Measurements from ENCODE around the gene TEX264. TPM values are rescaled to one million over a fixed set of nuclear protein-coding genes. Genes with fewer than 3 reads are reported as not detected.

The TEX264 gene
- total and polyA plus RNA-seq, 10 donors, result 29.8 to 73.1 (median 53.9) TPM

DNA sequence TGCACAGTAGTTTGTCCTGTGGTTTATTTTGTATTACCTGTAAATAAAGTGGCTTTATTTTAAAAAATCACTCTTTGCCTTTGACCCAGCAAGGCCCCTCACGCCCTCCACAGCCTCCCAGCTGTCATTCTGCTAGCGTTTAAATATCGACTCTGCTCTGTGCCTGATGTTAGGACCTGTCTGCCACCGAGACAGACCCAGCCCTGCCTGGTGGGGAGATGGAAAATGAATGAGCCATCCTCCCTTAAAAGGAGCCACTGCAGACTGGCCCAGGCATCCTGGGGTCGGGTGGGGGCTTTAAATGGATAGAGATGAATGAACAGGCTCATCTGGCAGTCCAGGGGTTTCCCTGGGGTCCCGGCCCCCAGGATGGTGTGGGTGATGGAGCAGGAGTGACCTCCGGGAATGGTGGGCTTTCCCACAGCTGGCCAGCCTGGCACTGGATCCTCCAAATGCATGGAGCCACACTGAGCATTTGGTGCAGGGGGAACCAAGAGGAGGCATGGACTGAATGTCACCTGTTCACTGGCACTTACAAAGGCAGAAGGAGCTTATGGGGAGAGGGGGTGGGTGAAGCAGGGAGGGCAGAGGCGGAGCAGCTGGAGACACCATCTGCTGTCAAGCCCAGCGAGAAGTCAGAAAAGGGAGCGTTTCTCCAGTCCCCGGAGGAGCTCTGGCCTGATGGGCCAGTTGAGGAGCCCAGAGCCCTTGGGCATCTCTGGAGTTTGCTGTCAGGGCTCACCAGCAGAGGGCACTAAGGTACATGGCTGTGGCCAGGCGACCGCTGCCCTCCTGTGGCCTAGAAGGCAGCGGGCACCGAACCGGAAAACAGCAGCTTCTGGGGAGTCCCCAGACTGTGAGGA is 47.7 kb downstream of the TEX264 start:
- H3K4me3 ChIP-seq, result no peak overlapping the region
- no peaks in the 10 kb centered on the region for H3K27me3 ChIP-seq (replicated peaks in 1 of 7)
- no peak overlapping the region for H3K27ac ChIP-seq
- intact Hi-C loops (cut with DNase I; ENCODE audit: low total_unique reads), result loop anchor here (10.0 kb wide), 1 partner anchor 86 kb away; no protein-coding TSS in a partner anchor
- no peak for DNase-seq
- peaks cover 0 to 22% (median 11%) of the 10 kb centered on the region in 6 donors for H3K4me1 ChIP-seq
- 44 to 51% (median 49%) methylated on average over 16 of the region's 16 CpGs for WGBS, 5 donors
- H3K36me3 ChIP-seq, result no peaks in the 10 kb centered on the region
- TF ChIP-seq POLR2AphosphoS5 (IDR thresholded peaks at IDR 0.05) (peak in 2 of 3 donors; percentile 14 to 48), POLR2A (IDR thresholded peaks at IDR 0.05) (no peak)
- TF ChIP-seq, protein P1, sequence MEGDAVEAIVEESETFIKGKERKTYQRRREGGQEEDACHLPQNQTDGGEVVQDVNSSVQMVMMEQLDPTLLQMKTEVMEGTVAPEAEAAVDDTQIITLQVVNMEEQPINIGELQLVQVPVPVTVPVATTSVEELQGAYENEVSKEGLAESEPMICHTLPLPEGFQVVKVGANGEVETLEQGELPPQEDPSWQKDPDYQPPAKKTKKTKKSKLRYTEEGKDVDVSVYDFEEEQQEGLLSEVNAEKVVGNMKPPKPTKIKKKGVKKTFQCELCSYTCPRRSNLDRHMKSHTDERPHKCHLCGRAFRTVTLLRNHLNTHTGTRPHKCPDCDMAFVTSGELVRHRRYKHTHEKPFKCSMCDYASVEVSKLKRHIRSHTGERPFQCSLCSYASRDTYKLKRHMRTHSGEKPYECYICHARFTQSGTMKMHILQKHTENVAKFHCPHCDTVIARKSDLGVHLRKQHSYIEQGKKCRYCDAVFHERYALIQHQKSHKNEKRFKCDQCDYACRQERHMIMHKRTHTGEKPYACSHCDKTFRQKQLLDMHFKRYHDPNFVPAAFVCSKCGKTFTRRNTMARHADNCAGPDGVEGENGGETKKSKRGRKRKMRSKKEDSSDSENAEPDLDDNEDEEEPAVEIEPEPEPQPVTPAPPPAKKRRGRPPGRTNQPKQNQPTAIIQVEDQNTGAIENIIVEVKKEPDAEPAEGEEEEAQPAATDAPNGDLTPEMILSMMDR (IDR thresholded peaks at IDR 0.05 in 8 of 11, conservative IDR thresholded peaks at IDR 0.05 in 3 of 11), result peak in 10 of 11 experiments; percentile 46 to 72 (median 66)
- H3K9me3 ChIP-seq, result no peaks in the 10 kb centered on the region

DNA sequence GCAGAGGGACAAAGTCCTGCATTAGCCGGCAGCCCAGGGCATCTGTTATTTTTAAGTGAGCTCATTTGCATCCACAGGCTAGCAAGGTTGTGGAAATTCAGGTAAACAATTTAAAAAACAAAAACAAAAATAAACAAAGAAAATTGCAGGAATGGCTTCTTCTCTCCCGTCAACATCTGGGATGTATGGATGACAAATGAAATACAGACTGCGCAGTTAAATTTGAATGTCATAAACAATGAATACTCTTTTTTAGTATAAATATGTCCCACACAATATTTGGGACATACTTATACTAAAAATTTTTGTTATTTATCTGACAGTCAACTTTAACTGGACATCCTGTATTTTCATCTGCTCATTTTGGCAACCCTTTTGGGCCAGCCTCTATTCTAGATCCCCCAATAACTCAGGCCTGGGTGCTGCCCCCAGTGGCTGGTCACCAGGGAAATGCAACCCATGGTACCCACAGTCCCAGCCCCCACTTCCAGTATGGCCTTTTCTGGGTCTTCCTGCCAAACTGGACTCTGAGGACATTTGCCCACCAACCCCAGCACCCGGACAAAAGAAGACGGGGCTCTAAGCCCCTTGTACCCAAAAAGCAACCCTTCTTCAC is 48.5 kb downstream of the TEX264 start:
- H3K4me3 ChIP-seq, result no peak overlapping the region
- 72 to 79% (median 77%) methylated on average over 5 of the region's 5 CpGs for WGBS, 5 donors
- H3K27me3 ChIP-seq (replicated peaks in 1 of 7), result no peaks in the 10 kb centered on the region
- DNase-seq, result no peak
- no peaks in the 10 kb centered on the region for H3K9me3 ChIP-seq
- TF ChIP-seq, protein P1 (IDR thresholded peaks at IDR 0.05 in 8 of 11, conservative IDR thresholded peaks at IDR 0.05 in 3 of 11), result peak in 1 of 11 experiments; percentile 6
- TF ChIP-seq POLR2AphosphoS5 (IDR thresholded peaks at IDR 0.05) (no peak), POLR2A (IDR thresholded peaks at IDR 0.05) (no peak)
- no peaks in the 10 kb centered on the region for H3K36me3 ChIP-seq
- no peak overlapping the region for H3K27ac ChIP-seq
- intact Hi-C loops (cut with DNase I; ENCODE audit: low total_unique reads), result loop anchor here (10.0 kb wide), 1 partner anchor 85 kb away; no protein-coding TSS in a partner anchor
- peaks cover 0 to 22% (median 11%) of the 10 kb centered on the region in 6 donors for H3K4me1 ChIP-seq

DNA sequence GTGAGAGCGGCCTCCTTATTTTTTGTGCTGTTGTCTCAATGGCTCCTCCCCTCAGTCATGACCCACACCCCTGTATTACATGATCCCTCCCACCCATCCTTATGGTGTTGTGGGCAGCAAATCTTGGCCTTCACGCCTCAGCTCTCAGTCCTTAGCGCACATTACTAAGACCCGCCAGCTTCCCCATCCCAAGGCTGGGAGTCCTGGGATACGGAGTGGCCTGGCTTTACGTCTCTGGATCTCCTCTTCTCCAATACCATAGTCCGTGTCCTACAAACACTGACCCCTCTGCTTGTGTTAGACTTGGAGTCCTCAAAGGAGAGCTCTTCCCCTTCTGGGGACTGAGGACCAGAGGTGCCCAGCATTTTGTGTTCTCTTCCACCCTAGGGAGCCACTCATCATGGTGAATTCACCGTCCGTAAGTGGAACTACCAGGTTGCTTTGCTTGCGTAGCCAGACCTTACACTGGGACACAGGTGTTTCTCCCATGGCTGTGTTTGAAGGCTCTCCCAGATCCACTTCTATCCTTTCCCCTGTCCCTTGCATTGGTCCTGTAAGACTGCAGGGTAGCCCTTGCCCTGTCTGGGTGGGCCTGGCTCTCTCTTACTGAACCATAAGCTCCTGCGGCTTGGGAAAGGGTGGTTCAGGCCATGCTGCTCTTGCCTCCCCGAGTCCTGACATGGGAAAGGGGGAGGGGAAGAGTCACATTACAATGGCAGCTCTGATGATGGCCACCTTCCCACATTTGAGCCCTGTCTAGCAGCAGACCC is 49.4 kb downstream of the TEX264 start:
- 83 to 96% (median 91%) methylated on average over 12 of the region's 12 CpGs for WGBS, 5 donors
- Histone ChIP-seq H3K27ac (no peak overlapping the region), H3K4me1 (peaks cover 0 to 22% (median 11%) of the 10 kb centered on the region in 6 donors), H3K27me3 (replicated peaks in 1 of 7) (no peaks in the 10 kb centered on the region), H3K9me3 (no peaks in the 10 kb centered on the region), H3K4me3 (no peak overlapping the region), H3K36me3 (no peaks in the 10 kb centered on the region)
- DNase-seq, result no peak
- TF ChIP-seq POLR2A (IDR thresholded peaks at IDR 0.05), result no peak
- TF ChIP-seq, protein P1 (IDR thresholded peaks at IDR 0.05 in 8 of 11, conservative IDR thresholded peaks at IDR 0.05 in 3 of 11), result no peak
- no peak for TF ChIP-seq POLR2AphosphoS5 (IDR thresholded peaks at IDR 0.05)
- intact Hi-C loops (cut with DNase I; ENCODE audit: low total_unique reads), result no loop called here
